T-helper 9 cell (primary cell): ENCODE data around the gene CYP4A11.
"Not testable (repeated sequence)": the region's sequence is repeated elsewhere in the genome, so short reads cannot be mapped to it uniquely, and the experiment has no call there.

ENCODE experiments used
- DNase-seq: peaks from one replicate; pipeline ENCODE4 v3.0.0-alpha.2; 2020
- total RNA-seq, 2 donors: gene quantifications; one replicate each; lab custom pipeline; 2026; lab: John Stamatoyannopoulos, UW

CYP4A11 gene
- total RNA-seq = 0 reads per million in 2 donors

GRCh38 chr1:46941135-46941694 lies at the start of gene CYP4A11:
CYP4A11 (minus strand) TSS chr1:46941476; CDS start chr1:46941433, 43 bp downstream.
- DNase-seq = no peak

GRCh38 chr1:46990541-46990940 lies 49.3 kb upstream of the CYP4A11 start:
- not testable (repeated sequence) for DNase-seq

- DNase-seq = no peak
Observed at GRCh38 chr1:46983830-46984586, 42.7 kb upstream of the CYP4A11 start.

- DNase-seq = no peak
Observed at GRCh38 chr1:46983166-46983829, 42.0 kb upstream of the CYP4A11 start.

- no peak for DNase-seq
Observed at GRCh38 chr1:46969014-46969619, 27.8 kb upstream of the CYP4A11 start.

- not testable (repeated sequence) for DNase-seq
Observed at GRCh38 chr1:46962272-46962671, 21.0 kb upstream of the CYP4A11 start.

GRCh38 chr1:46961066-46961758 lies 19.9 kb upstream of the CYP4A11 start:
- DNase-seq = no peak

- no peak for DNase-seq
Observed at GRCh38 chr1:46960250-46960649, 19.0 kb upstream of the CYP4A11 start.

- DNase-seq = not testable (repeated sequence)
Observed at GRCh38 chr1:46955116-46955515, 13.8 kb upstream of the CYP4A11 start.

GRCh38 chr1:46953847-46954246 lies 12.6 kb upstream of the CYP4A11 start:
- DNase-seq = not testable (repeated sequence)

- DNase-seq = not testable (repeated sequence)
Observed at GRCh38 chr1:46949417-46949666, 8.1 kb upstream of the CYP4A11 start.

- DNase-seq = no peak
Observed at GRCh38 chr1:46948629-46949416, 7.5 kb upstream of the CYP4A11 start.

GRCh38 chr1:46947706-46948105 lies 6.4 kb upstream of the CYP4A11 start:
- not testable (repeated sequence) for DNase-seq

- no peak for DNase-seq
Observed at GRCh38 chr1:46942086-46942485, 810 bp upstream of the CYP4A11 start.

- DNase-seq = no peak
Observed at GRCh38 chr1:46940307-46940706, 969 bp downstream of the CYP4A11 start.

- DNase-seq = no peak
Observed at GRCh38 chr1:46937270-46937669, 4.0 kb downstream of the CYP4A11 start.

GRCh38 chr1:46936788-46937187 lies 4.5 kb downstream of the CYP4A11 start:
- no peak for DNase-seq

GRCh38 chr1:46934852-46935251 lies 6.4 kb downstream of the CYP4A11 start:
- not testable (repeated sequence) for DNase-seq

- not testable (repeated sequence) for DNase-seq
Observed at GRCh38 chr1:46932020-46932419, 9.3 kb downstream of the CYP4A11 start.

GRCh38 chr1:46931151-46931550 lies 10.1 kb downstream of the CYP4A11 start:
- DNase-seq = no peak

- DNase-seq = no peak
Observed at GRCh38 chr1:46927249-46927835, 13.9 kb downstream of the CYP4A11 start.

GRCh38 chr1:46910790-46911189 lies 30.5 kb downstream of the CYP4A11 start:
- DNase-seq = no peak
